A549 (cell line): ENCODE data around the gene CLMN.

Experiments used
- HMGXB4 ChIP-seq: fragments of 250-450 bp; sonication (Bioruptor Pico); IDR thresholded peaks from 2 replicates; pipeline ENCODE4 v1.5.0; 2021; ENCODE audit warnings: mild to moderate bottlenecking, moderate library complexity, borderline replicate concordance
- MAZ ChIP-seq: fragments of 150-350 bp; IDR thresholded peaks from 2 replicates; pipeline ENCODE4 v1.6.1; 2014; ENCODE audit warnings: antibody characterized with exemption, low read depth, low read length, borderline replicate concordance
- POLR2A ChIP-seq: IDR thresholded peaks from 2 replicates; pipeline ENCODE4 v1.6.1; 2012; ENCODE audit warnings: mild to moderate bottlenecking, low read length
- RAD21 ChIP-seq, 2 experiments: fragments of >200 bp in 1 of 2; sonication (Bioruptor Twin) in 1 of 2; formaldehyde crosslinking in 1 of 2; IDR thresholded peaks in 1 of 2; conservative IDR thresholded peaks in 1 of 2; 2 replicates in 1 of 2; 3 replicates in 1 of 2; pipeline ENCODE4 v1.6.1; 2012 to 2018; ENCODE audit warnings: inconsistent platforms in 1 of 2
- SMC3 ChIP-seq: fragments of >200 bp; sonication (Bioruptor Twin); formaldehyde crosslinking; IDR thresholded peaks from 3 replicates; pipeline ENCODE4 v1.6.1; 2018; ENCODE audit warnings: inconsistent platforms
- TF ChIP-seq, protein P1 (sequence below): fragments of >200 bp; sonication (Bioruptor Twin); formaldehyde crosslinking; IDR thresholded peaks from 3 replicates; pipeline ENCODE4 v1.5.1; 2016
- TF ChIP-seq, protein P2 (sequence below): fragments of 200-600 bp; sonication (generic); IDR thresholded peaks from 2 replicates; pipeline ENCODE4 v1.6.1; 2016; ENCODE audit warnings: antibody characterized with exemption, mild to moderate bottlenecking, moderate library complexity
- TF ChIP-seq, protein P3 (sequence below): IDR thresholded peaks from 2 replicates; pipeline ENCODE4 v1.6.1; 2012

GRCh38 chr14:95359994-95360826 lies 40.5 kb upstream of the CLMN start:
- TF ChIP-seq, protein P1, sequence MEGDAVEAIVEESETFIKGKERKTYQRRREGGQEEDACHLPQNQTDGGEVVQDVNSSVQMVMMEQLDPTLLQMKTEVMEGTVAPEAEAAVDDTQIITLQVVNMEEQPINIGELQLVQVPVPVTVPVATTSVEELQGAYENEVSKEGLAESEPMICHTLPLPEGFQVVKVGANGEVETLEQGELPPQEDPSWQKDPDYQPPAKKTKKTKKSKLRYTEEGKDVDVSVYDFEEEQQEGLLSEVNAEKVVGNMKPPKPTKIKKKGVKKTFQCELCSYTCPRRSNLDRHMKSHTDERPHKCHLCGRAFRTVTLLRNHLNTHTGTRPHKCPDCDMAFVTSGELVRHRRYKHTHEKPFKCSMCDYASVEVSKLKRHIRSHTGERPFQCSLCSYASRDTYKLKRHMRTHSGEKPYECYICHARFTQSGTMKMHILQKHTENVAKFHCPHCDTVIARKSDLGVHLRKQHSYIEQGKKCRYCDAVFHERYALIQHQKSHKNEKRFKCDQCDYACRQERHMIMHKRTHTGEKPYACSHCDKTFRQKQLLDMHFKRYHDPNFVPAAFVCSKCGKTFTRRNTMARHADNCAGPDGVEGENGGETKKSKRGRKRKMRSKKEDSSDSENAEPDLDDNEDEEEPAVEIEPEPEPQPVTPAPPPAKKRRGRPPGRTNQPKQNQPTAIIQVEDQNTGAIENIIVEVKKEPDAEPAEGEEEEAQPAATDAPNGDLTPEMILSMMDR: no peak
- TF ChIP-seq, protein P2, sequence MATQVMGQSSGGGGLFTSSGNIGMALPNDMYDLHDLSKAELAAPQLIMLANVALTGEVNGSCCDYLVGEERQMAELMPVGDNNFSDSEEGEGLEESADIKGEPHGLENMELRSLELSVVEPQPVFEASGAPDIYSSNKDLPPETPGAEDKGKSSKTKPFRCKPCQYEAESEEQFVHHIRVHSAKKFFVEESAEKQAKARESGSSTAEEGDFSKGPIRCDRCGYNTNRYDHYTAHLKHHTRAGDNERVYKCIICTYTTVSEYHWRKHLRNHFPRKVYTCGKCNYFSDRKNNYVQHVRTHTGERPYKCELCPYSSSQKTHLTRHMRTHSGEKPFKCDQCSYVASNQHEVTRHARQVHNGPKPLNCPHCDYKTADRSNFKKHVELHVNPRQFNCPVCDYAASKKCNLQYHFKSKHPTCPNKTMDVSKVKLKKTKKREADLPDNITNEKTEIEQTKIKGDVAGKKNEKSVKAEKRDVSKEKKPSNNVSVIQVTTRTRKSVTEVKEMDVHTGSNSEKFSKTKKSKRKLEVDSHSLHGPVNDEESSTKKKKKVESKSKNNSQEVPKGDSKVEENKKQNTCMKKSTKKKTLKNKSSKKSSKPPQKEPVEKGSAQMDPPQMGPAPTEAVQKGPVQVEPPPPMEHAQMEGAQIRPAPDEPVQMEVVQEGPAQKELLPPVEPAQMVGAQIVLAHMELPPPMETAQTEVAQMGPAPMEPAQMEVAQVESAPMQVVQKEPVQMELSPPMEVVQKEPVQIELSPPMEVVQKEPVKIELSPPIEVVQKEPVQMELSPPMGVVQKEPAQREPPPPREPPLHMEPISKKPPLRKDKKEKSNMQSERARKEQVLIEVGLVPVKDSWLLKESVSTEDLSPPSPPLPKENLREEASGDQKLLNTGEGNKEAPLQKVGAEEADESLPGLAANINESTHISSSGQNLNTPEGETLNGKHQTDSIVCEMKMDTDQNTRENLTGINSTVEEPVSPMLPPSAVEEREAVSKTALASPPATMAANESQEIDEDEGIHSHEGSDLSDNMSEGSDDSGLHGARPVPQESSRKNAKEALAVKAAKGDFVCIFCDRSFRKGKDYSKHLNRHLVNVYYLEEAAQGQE: no peak
- no peak for TF ChIP-seq POLR2A
- no peak for TF ChIP-seq MAZ
- TF ChIP-seq HMGXB4 (CRISPR knock-in tag): no peak
- no peak for TF ChIP-seq RAD21 (conservative IDR thresholded peaks at IDR 0.05 in 1 of 2, IDR thresholded peaks at IDR 0.05 in 1 of 2)
- TF ChIP-seq, protein P3, sequence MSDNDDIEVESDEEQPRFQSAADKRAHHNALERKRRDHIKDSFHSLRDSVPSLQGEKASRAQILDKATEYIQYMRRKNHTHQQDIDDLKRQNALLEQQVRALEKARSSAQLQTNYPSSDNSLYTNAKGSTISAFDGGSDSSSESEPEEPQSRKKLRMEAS: no peak
- TF ChIP-seq SMC3: no peak
